Astrocyte of the cerebellum (primary cell): Measurements from ENCODE around the gene SGO2.

Experiments
- DNase-seq: peaks from one replicate; pipeline ENCODE4 v3.0.0-alpha.2; 2011; ENCODE audit warnings: low read depth
- H3K4me3 ChIP-seq: 2 replicates; pipeline ENCODE4 v1.5.1; 2011; ENCODE audit warnings: mild to moderate bottlenecking, low read depth, low read length, moderate library complexity
- in situ Hi-C: cut with HindIII; loops from 2 replicates; pipeline ENCODE4 v1.10.0; 2017; ENCODE audit warnings: low sequenced_read_pairs
- TF ChIP-seq, protein P1 (sequence below): IDR thresholded peaks from 2 replicates; pipeline ENCODE4 v1.5.1; 2012; ENCODE audit warnings: low read length, low read depth, moderate library complexity, mild to moderate bottlenecking; ENCODE audit errors: missing control alignments

Gene SGO2

GRCh38 chr2:200577027-200577426 is 51.0 kb downstream of the SGO2 start:
- DNase-seq = no peak
- no peak overlapping the region for H3K4me3 ChIP-seq
- in situ Hi-C loops = no loop called here
- TF ChIP-seq, protein P1, sequence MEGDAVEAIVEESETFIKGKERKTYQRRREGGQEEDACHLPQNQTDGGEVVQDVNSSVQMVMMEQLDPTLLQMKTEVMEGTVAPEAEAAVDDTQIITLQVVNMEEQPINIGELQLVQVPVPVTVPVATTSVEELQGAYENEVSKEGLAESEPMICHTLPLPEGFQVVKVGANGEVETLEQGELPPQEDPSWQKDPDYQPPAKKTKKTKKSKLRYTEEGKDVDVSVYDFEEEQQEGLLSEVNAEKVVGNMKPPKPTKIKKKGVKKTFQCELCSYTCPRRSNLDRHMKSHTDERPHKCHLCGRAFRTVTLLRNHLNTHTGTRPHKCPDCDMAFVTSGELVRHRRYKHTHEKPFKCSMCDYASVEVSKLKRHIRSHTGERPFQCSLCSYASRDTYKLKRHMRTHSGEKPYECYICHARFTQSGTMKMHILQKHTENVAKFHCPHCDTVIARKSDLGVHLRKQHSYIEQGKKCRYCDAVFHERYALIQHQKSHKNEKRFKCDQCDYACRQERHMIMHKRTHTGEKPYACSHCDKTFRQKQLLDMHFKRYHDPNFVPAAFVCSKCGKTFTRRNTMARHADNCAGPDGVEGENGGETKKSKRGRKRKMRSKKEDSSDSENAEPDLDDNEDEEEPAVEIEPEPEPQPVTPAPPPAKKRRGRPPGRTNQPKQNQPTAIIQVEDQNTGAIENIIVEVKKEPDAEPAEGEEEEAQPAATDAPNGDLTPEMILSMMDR = peak; percentile 13

- H3K4me3 ChIP-seq = no peak overlapping the region
- in situ Hi-C loops = no loop called here
- DNase-seq = no peak
- TF ChIP-seq, protein P1 = peak; percentile 49
Observed at GRCh38 chr2:200578778-200579177, 52.8 kb downstream of the SGO2 start.

- H3K4me3 ChIP-seq = no peak overlapping the region
- in situ Hi-C loops = no loop called here
- TF ChIP-seq, protein P1 = no peak
- DNase-seq = no peak
Observed at GRCh38 chr2:200584639-200585038, 58.6 kb downstream of the SGO2 start.

DNA sequence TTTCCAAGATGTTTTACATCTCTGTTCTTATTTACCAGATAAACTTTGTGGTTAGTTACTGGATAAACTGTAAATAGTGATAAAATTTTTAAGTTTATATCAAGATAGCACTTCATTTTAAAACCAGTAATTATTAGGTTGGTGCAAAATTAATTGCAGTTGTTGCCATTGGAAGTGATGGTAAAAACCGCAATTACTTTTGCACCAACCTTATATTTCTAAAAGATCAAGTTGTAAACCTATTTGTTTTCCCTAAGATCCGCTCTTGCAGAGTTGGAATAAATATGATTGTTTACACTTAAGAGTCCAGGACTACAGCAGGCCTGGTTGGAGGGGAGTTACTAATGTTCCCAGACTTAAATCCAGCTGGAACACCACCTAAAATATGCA is 59.3 kb downstream of the SGO2 start:
- TF ChIP-seq, protein P1 = no peak
- DNase-seq = no peak
- H3K4me3 ChIP-seq = peak overlapping the region; percentile 59
- in situ Hi-C loops = no loop called here

DNA sequence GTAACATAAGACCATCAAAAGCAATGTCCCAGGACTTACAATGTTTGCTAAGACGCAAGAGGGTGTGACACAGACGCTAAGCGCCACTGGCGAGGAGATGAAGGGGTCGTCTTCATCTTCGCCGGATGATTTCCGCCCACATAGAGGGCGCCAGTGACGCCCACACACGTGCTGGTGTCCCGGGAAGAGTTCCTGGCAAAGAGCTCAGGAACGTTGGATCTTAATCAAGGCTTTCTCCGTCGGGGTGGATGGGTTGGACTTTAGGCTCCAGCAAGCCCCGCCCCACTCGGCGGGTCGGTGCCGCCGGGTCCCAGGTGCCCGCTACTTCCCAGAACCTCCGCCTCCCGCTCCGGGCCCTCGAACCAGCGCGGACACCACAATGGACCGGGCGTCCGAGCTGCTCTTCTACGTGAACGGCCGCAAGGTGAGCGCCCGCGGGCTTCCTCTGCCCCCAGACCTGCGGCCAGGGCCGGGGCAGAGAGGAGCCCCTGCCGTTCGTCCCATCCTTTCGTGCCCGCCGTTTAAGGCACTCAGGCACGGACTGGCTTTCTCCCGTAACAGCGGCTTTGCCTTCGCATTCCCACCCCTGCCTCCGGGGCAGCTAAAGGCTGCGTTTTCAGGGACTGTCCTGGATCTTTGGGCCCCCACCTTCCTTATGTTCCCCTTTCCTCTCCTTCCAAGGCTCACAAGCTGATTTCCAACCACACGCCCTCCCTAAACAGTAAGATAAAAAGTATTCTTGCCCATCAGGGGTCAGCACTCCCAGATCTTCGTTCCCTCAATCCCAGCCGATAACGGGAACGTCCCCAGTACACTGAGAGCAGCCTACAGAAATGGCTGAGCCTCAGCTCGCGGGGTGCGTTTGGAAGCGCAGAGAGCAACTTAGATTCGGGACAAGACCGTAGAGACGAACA is 60.0 kb downstream of the SGO2 start, which contains the start of gene AOX1:
TSS of gene AOX1 (plus strand) at position 285 of the 914 bp plus-strand sequence. CDS start at position 380, 95 bp downstream.
- in situ Hi-C loops = no loop called here
- TF ChIP-seq, protein P1 = peak; percentile 36
- DNase-seq = no peak
- peak within 1 kb of the TSS; percentile 59 for H3K4me3 ChIP-seq

- no peak for DNase-seq
- in situ Hi-C loops = no loop called here
- peak overlapping the region; percentile 59 for H3K4me3 ChIP-seq
- TF ChIP-seq, protein P1 = no peak
Observed at GRCh38 chr2:200586644-200586975, 60.6 kb downstream of the SGO2 start.
